Panc1 (cell line): ENCODE measurements around the gene CDSN. TPM values are rescaled to one million over a fixed set of nuclear protein-coding genes. Genes with fewer than 3 reads are reported as not detected.

Experiments
- ATAC-seq: fragments of 200-7000 bp; cut with Tn5 transposase; 2 replicates; pipeline ENCODE4 v1.9.1; 2020; ENCODE audit warnings: mild to moderate bottlenecking, moderate library complexity
- Bru-seq: library from RNA; stranded (reverse); fragments of 400-500 nt; gene quantifications from one replicate; lab custom pipeline; 2021; lab: Mats Ljungman, UMichigan
- BruChase-seq, 2 experiments: library from RNA; stranded (reverse); fragments of 400-500 nt; gene quantifications; one replicate each; lab custom pipeline; 2021; lab: Mats Ljungman, UMichigan
- BruUV-seq: library from RNA; stranded (reverse); fragments of 400-500 nt; replicated peaks from 2 replicates; lab custom pipeline; 2021; lab: Mats Ljungman, UMichigan
- CTCF ChIA-PET: fragments of 300-600 bp; sonication (Branson Sonifier 250); formaldehyde crosslinking; loops from one replicate; lab custom pipeline; 2022; ENCODE audit warnings: antibody characterized with exemption; lab: Charles Lee
- POLR2A ChIA-PET: fragments of 300-600 bp; sonication (Branson Sonifier 250); formaldehyde crosslinking; loops from one replicate; lab custom pipeline; 2022; ENCODE audit warnings: antibody characterized with exemption; lab: Charles Lee
- DNase-seq: peaks from one replicate; pipeline ENCODE4 v3.0.0-alpha.2; 2010; ENCODE audit warnings: low read depth, low spot score
- H3K27ac ChIP-seq: 2 replicates; pipeline ENCODE4 v1.5.1; 2011; ENCODE audit warnings: mild to moderate bottlenecking, low read length, inconsistent platforms
- H3K27me3 ChIP-seq: fragments of 200-500 bp; sonication (Bioruptor generic); 2 replicates; pipeline ENCODE4 v1.6.0; 2014; ENCODE audit warnings: low read length, inconsistent platforms; ENCODE audit not compliant: control insufficient read depth, insufficient read depth
- H3K36me3 ChIP-seq: fragments of 200-500 bp; sonication (Bioruptor generic); 2 replicates; pipeline ENCODE4 v1.5.1; 2014; ENCODE audit warnings: inconsistent platforms, mild to moderate bottlenecking, low read length, moderate library complexity; ENCODE audit not compliant: control insufficient read depth, insufficient read depth
- H3K4me1 ChIP-seq: 2 replicates; pipeline ENCODE4 v1.5.1; 2011; ENCODE audit warnings: inconsistent platforms, mild to moderate bottlenecking, low read length, moderate library complexity; ENCODE audit not compliant: control insufficient read depth, insufficient read depth
- H3K4me3 ChIP-seq, 2 experiments: 2 replicates each; pipeline ENCODE4 v1.5.1; 2011 to 2012; ENCODE audit warnings: low read depth in 2 of 2, low read length in 2 of 2, mild to moderate bottlenecking in 2 of 2, inconsistent platforms in 1 of 2, moderate library complexity in 1 of 2
- H3K9me3 ChIP-seq: fragments of 200-500 bp; sonication (Bioruptor generic); 2 replicates; pipeline ENCODE4 v1.5.1; 2014; ENCODE audit warnings: low read depth, mild to moderate bottlenecking, inconsistent platforms, low read length, moderate library complexity; ENCODE audit not compliant: control insufficient read depth, insufficient read depth
- POLR2AphosphoS5 ChIP-seq: IDR thresholded peaks from 2 replicates; pipeline ENCODE4 v1.6.1; 2012; ENCODE audit warnings: mild to moderate bottlenecking, low read depth, low read length, moderate library complexity
- SIN3A ChIP-seq: IDR thresholded peaks from 2 replicates; pipeline ENCODE4 v1.6.1; 2012; ENCODE audit warnings: low read depth, mild to moderate bottlenecking, low read length, moderate library complexity, borderline replicate concordance; ENCODE audit not compliant: insufficient read depth
- TCF7L2 ChIP-seq: IDR thresholded peaks from 2 replicates; pipeline ENCODE4 v1.6.1; 2011; ENCODE audit warnings: mild to moderate bottlenecking, low read depth, low read length, inconsistent platforms
- in situ Hi-C: cut with HindIII; loops from 2 replicates; pipeline ENCODE4 v1.10.0; 2016; ENCODE audit warnings: low sequenced_read_pairs, low pct_unique_long_range_greater_than_20kb
- intact Hi-C: fragments of 100-400 bp; cut with micrococcal nuclease; formaldehyde crosslinking; loops from one replicate; pipeline ENCODE4 v1.10.0; 2022; ENCODE audit not compliant: unreplicated experiment
- long read RNA-seq: library from polyadenylated mRNA; unstranded; transcript quantifications from one replicate; pipeline ENCODE4 v2.0.0, GENCODE V29; 2021; ENCODE audit not compliant: unreplicated experiment
- polyA plus RNA-seq: library from polyadenylated mRNA; unstranded; fragments of >200 nt; gene quantifications from one replicate; pipeline ENCODE4 v1.2.1, GENCODE V29; 2012; ENCODE audit warnings: missing spikeins; ENCODE audit not compliant: insufficient read length
- total RNA-seq: library from RNA; stranded (reverse); gene quantifications from one replicate; pipeline ENCODE4 v1.2.1, GENCODE V29; 2021; ENCODE audit not compliant: unreplicated experiment
- TF ChIP-seq, protein P1 (sequence below): fragments of 450-650 bp; IDR thresholded peaks from 2 replicates; pipeline ENCODE4 v1.5.1; 2017; ENCODE audit warnings: mild to moderate bottlenecking
- TF ChIP-seq, protein P2 (sequence below), 2 experiments: IDR thresholded peaks; 2 replicates each; pipeline ENCODE4 v1.6.1; 2011 to 2012; ENCODE audit warnings: low read depth in 2 of 2, control low read depth in 1 of 2, low read length in 1 of 2, mild to moderate bottlenecking in 1 of 2, moderate library complexity in 1 of 2; ENCODE audit not compliant: insufficient read depth in 1 of 2

CDSN gene, protein sequence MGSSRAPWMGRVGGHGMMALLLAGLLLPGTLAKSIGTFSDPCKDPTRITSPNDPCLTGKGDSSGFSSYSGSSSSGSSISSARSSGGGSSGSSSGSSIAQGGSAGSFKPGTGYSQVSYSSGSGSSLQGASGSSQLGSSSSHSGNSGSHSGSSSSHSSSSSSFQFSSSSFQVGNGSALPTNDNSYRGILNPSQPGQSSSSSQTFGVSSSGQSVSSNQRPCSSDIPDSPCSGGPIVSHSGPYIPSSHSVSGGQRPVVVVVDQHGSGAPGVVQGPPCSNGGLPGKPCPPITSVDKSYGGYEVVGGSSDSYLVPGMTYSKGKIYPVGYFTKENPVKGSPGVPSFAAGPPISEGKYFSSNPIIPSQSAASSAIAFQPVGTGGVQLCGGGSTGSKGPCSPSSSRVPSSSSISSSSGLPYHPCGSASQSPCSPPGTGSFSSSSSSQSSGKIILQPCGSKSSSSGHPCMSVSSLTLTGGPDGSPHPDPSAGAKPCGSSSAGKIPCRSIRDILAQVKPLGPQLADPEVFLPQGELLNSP
- total RNA-seq, result not detected
- not detected for polyA plus RNA-seq
- percentile 16 among the genes with signal in this experiment for Bru-seq, nascent RNA
- BruChase-seq, experiment 1, labeled RNA remaining after a 2-hour chase, result not detected
- not detected for BruChase-seq, experiment 2, labeled RNA remaining after a 6-hour chase
- long read RNA-seq, partial matches to known transcripts, result 0 of 4 reads
- long read RNA-seq, other reads (novel, unspliced or antisense), result 4 of 4 reads

DNA sequence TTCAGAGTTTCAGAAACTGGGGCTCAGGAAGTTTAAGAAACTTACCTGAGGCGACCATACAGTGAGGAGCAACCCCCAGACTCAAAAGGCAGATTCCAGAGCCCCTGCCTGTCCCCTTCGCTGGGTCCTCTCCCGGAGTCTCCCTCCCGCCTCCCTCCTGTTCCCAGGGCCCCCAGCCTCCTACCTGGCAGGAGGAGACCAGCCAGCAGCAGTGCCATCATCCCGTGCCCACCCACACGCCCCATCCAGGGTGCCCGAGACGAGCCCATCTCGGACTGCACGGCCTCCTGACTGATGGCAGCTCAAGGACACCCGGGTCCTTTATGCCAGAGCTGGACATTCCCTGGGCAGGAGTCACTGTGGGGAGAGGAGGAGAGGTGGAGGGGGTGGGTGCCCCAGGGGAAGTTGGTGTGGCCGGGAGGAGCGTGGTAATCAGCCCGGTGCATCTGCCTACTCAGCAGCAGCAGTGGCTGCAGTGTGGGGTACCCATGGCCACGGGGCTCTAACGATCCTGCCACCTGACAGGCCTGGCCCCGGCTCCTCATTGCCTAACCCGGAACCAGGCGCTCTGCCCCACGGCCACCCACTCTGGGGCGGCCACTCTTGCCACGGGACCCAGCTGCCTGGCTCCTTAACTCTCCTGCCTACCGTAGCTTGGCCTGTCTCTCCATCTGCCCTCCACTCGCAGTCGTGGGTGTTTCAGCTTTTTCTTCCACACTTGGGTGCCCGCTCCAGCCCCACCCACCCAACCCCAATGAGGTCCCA is at the start of gene CDSN:
CDSN (minus strand) TSS at position 296 of the 765 bp plus-strand sequence; CDS start at position 269, 27 bp downstream.
- H3K9me3 ChIP-seq, result no peaks in the 10 kb centered on the region
- no peak within 1 kb of the TSS for H3K27ac ChIP-seq
- H3K36me3 ChIP-seq, result no peaks in the 10 kb centered on the region
- intact Hi-C loops, result no loop called here
- no peaks in the 10 kb centered on the region for H3K27me3 ChIP-seq
- no peak within 1 kb of the TSS for H3K4me3 ChIP-seq
- TF ChIP-seq TCF7L2, result no peak
- no peak for TF ChIP-seq POLR2AphosphoS5
- TF ChIP-seq, protein P1, sequence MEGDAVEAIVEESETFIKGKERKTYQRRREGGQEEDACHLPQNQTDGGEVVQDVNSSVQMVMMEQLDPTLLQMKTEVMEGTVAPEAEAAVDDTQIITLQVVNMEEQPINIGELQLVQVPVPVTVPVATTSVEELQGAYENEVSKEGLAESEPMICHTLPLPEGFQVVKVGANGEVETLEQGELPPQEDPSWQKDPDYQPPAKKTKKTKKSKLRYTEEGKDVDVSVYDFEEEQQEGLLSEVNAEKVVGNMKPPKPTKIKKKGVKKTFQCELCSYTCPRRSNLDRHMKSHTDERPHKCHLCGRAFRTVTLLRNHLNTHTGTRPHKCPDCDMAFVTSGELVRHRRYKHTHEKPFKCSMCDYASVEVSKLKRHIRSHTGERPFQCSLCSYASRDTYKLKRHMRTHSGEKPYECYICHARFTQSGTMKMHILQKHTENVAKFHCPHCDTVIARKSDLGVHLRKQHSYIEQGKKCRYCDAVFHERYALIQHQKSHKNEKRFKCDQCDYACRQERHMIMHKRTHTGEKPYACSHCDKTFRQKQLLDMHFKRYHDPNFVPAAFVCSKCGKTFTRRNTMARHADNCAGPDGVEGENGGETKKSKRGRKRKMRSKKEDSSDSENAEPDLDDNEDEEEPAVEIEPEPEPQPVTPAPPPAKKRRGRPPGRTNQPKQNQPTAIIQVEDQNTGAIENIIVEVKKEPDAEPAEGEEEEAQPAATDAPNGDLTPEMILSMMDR, result no peak
- TF ChIP-seq SIN3A, result no peak
- TF ChIP-seq, protein P2, sequence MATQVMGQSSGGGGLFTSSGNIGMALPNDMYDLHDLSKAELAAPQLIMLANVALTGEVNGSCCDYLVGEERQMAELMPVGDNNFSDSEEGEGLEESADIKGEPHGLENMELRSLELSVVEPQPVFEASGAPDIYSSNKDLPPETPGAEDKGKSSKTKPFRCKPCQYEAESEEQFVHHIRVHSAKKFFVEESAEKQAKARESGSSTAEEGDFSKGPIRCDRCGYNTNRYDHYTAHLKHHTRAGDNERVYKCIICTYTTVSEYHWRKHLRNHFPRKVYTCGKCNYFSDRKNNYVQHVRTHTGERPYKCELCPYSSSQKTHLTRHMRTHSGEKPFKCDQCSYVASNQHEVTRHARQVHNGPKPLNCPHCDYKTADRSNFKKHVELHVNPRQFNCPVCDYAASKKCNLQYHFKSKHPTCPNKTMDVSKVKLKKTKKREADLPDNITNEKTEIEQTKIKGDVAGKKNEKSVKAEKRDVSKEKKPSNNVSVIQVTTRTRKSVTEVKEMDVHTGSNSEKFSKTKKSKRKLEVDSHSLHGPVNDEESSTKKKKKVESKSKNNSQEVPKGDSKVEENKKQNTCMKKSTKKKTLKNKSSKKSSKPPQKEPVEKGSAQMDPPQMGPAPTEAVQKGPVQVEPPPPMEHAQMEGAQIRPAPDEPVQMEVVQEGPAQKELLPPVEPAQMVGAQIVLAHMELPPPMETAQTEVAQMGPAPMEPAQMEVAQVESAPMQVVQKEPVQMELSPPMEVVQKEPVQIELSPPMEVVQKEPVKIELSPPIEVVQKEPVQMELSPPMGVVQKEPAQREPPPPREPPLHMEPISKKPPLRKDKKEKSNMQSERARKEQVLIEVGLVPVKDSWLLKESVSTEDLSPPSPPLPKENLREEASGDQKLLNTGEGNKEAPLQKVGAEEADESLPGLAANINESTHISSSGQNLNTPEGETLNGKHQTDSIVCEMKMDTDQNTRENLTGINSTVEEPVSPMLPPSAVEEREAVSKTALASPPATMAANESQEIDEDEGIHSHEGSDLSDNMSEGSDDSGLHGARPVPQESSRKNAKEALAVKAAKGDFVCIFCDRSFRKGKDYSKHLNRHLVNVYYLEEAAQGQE (IDR thresholded peaks at IDR 0.05; ENCODE audit: insufficient read depth in 1 of 2, low read depth in 2 of 2, low read length in 1 of 2), result no peak
- ATAC-seq, result no peak
- in situ Hi-C loops, result no loop called here
- POLR2A ChIA-PET, result no interaction called here
- BruUV-seq, result no TSS peak
- CTCF ChIA-PET, result interaction anchor here (0.5 kb wide), 1 partner anchor 207 kb away, joined by 3 read pairs; no protein-coding TSS in a partner anchor
- DNase-seq, result no peak
- H3K4me1 ChIP-seq, result peaks cover 19% of the 10 kb centered on the region

DNA sequence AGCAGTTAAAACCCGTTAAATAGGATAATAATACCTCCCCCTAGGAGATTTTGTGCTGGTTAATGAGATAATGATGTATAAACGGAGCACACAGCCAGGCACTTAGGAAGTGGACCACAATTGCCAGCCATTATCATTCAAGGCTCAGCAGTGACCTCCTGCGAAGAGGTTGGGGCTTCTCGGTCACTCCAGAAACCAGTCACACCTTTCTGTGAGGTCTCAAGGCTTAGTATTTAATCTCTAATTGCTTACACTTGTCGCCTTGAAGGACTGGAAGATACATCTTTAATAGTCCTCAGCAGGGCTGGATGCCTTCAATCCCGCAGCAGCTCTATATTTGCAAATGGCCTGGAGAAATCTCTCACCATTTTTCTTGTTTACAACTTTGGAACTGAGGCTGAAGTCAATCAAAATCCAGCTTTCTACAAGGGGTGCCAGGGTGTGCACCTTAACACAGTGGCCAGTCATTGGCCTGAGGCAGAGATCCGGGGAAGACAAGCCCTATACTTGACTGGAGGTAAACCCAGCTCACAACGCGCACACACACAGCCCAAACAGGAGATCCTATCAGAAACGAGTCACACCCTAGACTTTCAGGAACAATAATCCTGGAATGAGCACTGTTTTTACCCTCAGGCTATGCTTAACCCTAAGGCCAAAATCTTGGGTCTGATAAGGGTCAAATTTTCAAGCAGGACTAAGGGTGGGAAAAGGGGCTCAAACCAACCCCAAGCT is 49.0 kb upstream of the CDSN start:
- BruUV-seq, result no TSS peak
- intact Hi-C loops, result no loop called here
- POLR2A ChIA-PET, result no interaction called here

More for the DNA sequence above, 49.0 kb upstream of the CDSN start:
- TF ChIP-seq, protein P1, result no peak
- TF ChIP-seq, protein P2 (IDR thresholded peaks at IDR 0.05; ENCODE audit: insufficient read depth in 1 of 2, low read depth in 2 of 2, low read length in 1 of 2), result no peak
- TF ChIP-seq SIN3A (no peak), TCF7L2 (no peak), POLR2AphosphoS5 (no peak)
- no peak overlapping the region for H3K4me3 ChIP-seq
- no peaks in the 10 kb centered on the region for H3K27me3 ChIP-seq
- H3K9me3 ChIP-seq, result no peaks in the 10 kb centered on the region
- H3K4me1 ChIP-seq, result no peaks in the 10 kb centered on the region
- no peaks in the 10 kb centered on the region for H3K36me3 ChIP-seq
- H3K27ac ChIP-seq, result no peak overlapping the region
- DNase-seq, result no peak
- in situ Hi-C loops, result no loop called here
- CTCF ChIA-PET, result no interaction called here
- ATAC-seq, result no peak
